Endodermal cell (in vitro differentiated cells): Measurements from ENCODE around the gene MFN2. TPM values are rescaled to one million over a fixed set of nuclear protein-coding genes. Genes with fewer than 3 reads are reported as not detected.

Experiments
- DNase-seq: peaks from one replicate; pipeline ENCODE4 v3.0.0-alpha.2; 2017
- H3K27ac ChIP-seq: 2 replicates; pipeline ENCODE4 v1.5.1; 2013; ENCODE audit warnings: mild to moderate bottlenecking, low read depth, low read length, moderate library complexity
- H3K27me3 ChIP-seq: 2 replicates; pipeline ENCODE4 v1.6.1; 2013; ENCODE audit warnings: mild to moderate bottlenecking, low read length, moderate library complexity; ENCODE audit not compliant: insufficient read depth, control insufficient read depth, poor library complexity, severe bottlenecking
- H3K36me3 ChIP-seq: 2 replicates; pipeline ENCODE4 v1.7.0; 2013; ENCODE audit warnings: mild to moderate bottlenecking, low read length, moderate library complexity; ENCODE audit not compliant: control insufficient read depth, insufficient read depth
- H3K4me1 ChIP-seq: one replicate; pipeline ENCODE4 v1.7.0; 2013; ENCODE audit warnings: low read length; ENCODE audit not compliant: control insufficient read depth, insufficient read depth
- H3K4me3 ChIP-seq: 2 replicates; pipeline ENCODE4 v1.5.1; 2013; ENCODE audit warnings: mild to moderate bottlenecking, low read length, moderate library complexity
- H3K9ac ChIP-seq: 2 replicates; pipeline ENCODE4 v1.6.1; 2013; ENCODE audit warnings: mild to moderate bottlenecking, low read length, moderate library complexity; ENCODE audit not compliant: poor library complexity, severe bottlenecking; ENCODE audit errors: extremely low read depth
- H3K9me3 ChIP-seq: 2 replicates; pipeline ENCODE4 v1.6.1; 2013; ENCODE audit warnings: mild to moderate bottlenecking, low read length, moderate library complexity; ENCODE audit not compliant: control insufficient read depth
- H3K27ac Mint-ChIP-seq: 2 replicates; pipeline ENCODE4 v1.8.0; 2020; ENCODE audit warnings: mixed read lengths
- H3K27me3 Mint-ChIP-seq: 2 replicates; pipeline ENCODE4 v1.8.0; 2021; ENCODE audit warnings: mild to moderate bottlenecking, mixed read lengths; ENCODE audit not compliant: insufficient read depth
- H3K36me3 Mint-ChIP-seq: 2 replicates; pipeline ENCODE4 v1.8.0; 2020; ENCODE audit warnings: low read depth, mixed read lengths
- H3K4me1 Mint-ChIP-seq: 2 replicates; pipeline ENCODE4 v1.8.0; 2020; ENCODE audit warnings: mixed read lengths
- H3K4me3 Mint-ChIP-seq: 2 replicates; pipeline ENCODE4 v1.8.0; 2020; ENCODE audit warnings: mild to moderate bottlenecking, moderate library complexity, mixed read lengths
- H3K9me3 Mint-ChIP-seq: 2 replicates; pipeline ENCODE4 v1.8.0; 2020; ENCODE audit warnings: mild to moderate bottlenecking, mixed read lengths
- WGBS, 2 experiments: methylation state at CpG; one replicate each; pipeline versions ENCODE4 v1.1.5 to v1.1.7; 2013; ENCODE audit warnings: missing lambda C conversion rate in 2 of 2, mixed read lengths in 1 of 2; ENCODE audit not compliant: insufficient coverage in 1 of 2, insufficient read length in 1 of 2; 5-methylcytosine and 5-hydroxymethylcytosine counted together
- total RNA-seq, 2 donors: library from RNA; stranded (reverse); fragmentation: NEBNext Ultra II Directional in 1 of 2; extraction: Animal tissue kit (Norgen Biotek cat#: 25700) in 1 of 2; gene quantifications; 2 replicates in 1 of 2; 3 replicates in 1 of 2; pipeline ENCODE4 v1.2.1, GENCODE V29; 2021
- TF ChIP-seq, protein P1 (sequence below): fragments of 200-600 bp; sonication (generic); conservative IDR thresholded peaks from 2 replicates; pipeline ENCODE4 v1.5.0; 2021; ENCODE audit warnings: antibody characterized with exemption, mild to moderate bottlenecking

The MFN2 gene
- total RNA-seq, 2 donors from 2014 or later, result 41.7 to 56.3 TPM

DNA sequence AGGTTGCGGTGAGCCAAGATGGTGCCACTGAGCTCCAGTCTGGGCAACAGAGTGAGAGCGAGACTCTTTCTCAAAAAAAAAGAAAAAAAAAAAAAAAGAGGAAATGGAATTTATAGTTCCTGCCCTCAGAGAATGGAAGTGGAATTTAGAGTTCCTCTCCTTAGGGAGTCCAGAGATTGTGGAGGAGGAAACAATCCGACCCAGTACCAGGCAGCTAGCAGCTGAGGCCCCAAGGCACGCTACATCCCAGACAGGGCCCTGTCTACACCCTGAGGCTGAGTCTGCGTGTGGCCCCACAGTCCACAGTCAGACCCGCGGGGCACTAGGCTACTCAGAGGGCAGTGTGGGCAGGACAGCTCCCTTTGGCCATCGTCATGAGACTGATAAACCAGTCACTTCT, 1.9 kb upstream of the MFN2 start:
- no peak overlapping the region for H3K4me3 ChIP-seq
- Mint-ChIP-seq H3K4me1 (peaks cover 16% of the 10 kb centered on the region), H3K27me3 (no peaks in the 10 kb centered on the region), H3K4me3 (no peak overlapping the region), H3K9me3 (no peaks in the 10 kb centered on the region), H3K36me3 (peaks cover 25% of the 10 kb centered on the region), H3K27ac (no peak overlapping the region)
- WGBS, 2 experiments, result 96 to 98% methylated on average over 6 to 8 of the region's 8 CpGs
- DNase-seq, result no peak
- H3K27me3 ChIP-seq, result no peaks in the 10 kb centered on the region
- H3K27ac ChIP-seq, result no peak overlapping the region
- no peak overlapping the region for H3K9ac ChIP-seq
- H3K9me3 ChIP-seq, result no peaks in the 10 kb centered on the region
- TF ChIP-seq, protein P1, sequence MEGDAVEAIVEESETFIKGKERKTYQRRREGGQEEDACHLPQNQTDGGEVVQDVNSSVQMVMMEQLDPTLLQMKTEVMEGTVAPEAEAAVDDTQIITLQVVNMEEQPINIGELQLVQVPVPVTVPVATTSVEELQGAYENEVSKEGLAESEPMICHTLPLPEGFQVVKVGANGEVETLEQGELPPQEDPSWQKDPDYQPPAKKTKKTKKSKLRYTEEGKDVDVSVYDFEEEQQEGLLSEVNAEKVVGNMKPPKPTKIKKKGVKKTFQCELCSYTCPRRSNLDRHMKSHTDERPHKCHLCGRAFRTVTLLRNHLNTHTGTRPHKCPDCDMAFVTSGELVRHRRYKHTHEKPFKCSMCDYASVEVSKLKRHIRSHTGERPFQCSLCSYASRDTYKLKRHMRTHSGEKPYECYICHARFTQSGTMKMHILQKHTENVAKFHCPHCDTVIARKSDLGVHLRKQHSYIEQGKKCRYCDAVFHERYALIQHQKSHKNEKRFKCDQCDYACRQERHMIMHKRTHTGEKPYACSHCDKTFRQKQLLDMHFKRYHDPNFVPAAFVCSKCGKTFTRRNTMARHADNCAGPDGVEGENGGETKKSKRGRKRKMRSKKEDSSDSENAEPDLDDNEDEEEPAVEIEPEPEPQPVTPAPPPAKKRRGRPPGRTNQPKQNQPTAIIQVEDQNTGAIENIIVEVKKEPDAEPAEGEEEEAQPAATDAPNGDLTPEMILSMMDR, result no peak
- H3K36me3 ChIP-seq, result peaks cover 28% of the 10 kb centered on the region
- H3K4me1 ChIP-seq, result no peaks in the 10 kb centered on the region

DNA sequence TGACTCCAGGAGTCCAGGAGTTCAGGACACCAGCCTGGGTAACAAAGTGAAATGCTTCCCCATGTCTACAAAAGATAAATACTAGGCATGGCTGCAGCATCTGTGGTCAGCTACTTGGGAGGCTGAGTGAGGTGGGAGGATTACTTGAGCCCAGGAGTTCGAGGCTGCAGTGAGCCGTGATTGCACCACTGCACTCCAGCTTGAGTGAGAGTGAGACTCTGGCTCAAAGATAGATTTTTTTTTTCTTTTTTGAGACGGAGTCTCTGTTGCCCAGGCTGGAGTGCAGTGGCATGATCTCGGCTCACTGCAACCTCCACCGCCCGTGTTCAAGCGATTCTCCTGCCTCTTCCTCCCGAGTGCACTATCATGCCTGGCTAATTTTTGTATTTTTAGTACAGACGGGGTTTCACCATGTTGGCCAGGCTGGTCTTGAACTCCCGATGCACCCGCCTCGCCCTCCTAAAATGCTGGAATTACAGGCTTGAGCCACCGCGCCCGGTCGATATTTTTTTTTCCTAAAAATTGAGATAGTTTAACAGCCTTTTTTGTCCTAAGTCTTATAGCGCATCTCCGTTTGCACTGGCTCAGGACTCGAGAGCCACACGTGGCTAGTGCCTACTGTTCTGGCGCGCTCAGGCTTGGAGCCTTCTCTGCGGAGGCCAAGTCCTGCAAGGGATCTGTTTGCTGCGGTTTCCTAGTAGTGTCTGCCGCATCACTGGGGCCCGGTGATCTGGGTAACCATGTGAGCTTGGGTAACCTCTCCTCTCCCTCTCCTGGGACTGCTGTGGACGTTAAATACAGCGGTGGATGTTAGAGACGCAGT, 1.0 kb upstream of the MFN2 start:
- Mint-ChIP-seq H3K27me3 (no peaks in the 10 kb centered on the region), H3K4me3 (peak overlapping the region; percentile 96), H3K9me3 (no peaks in the 10 kb centered on the region), H3K4me1 (peaks cover 16% of the 10 kb centered on the region), H3K27ac (peak overlapping the region; percentile 79), H3K36me3 (peaks cover 31% of the 10 kb centered on the region)
- WGBS, 2 experiments, result 64 to 68% methylated on average over 28 to 29 of the region's 29 CpGs
- TF ChIP-seq, protein P1, result no peak
- Histone ChIP-seq H3K27me3 (no peaks in the 10 kb centered on the region), H3K9ac (peak overlapping the region; percentile 35), H3K27ac (peak overlapping the region; percentile 83), H3K36me3 (peaks cover 33% of the 10 kb centered on the region), H3K4me1 (no peaks in the 10 kb centered on the region), H3K9me3 (no peaks in the 10 kb centered on the region), H3K4me3 (peak overlapping the region; percentile 80)
- no peak for DNase-seq

DNA sequence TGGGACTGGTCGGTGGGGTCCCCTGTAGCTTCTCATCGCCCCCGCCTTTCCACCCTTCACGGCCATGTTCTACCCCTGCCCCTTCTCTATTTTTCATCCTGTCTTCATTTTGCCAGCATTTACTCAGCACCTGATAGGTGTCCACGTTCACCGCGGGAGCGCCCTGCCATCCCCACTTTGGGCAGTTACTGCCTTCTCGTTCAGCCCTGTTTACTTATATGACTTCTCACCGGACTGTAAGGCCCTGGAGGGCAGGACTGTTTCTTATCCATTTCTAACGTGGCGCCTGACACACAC, 380 bp downstream of the MFN2 start:
- Histone ChIP-seq H3K27ac (peak overlapping the region; percentile 54), H3K9me3 (no peaks in the 10 kb centered on the region), H3K27me3 (no peaks in the 10 kb centered on the region), H3K4me3 (peak overlapping the region; percentile 91), H3K9ac (peak overlapping the region; percentile 86), H3K4me1 (no peaks in the 10 kb centered on the region), H3K36me3 (peaks cover 33% of the 10 kb centered on the region)
- Mint-ChIP-seq H3K9me3 (no peaks in the 10 kb centered on the region), H3K4me1 (peaks cover 16% of the 10 kb centered on the region), H3K4me3 (peak overlapping the region; percentile 96), H3K27ac (peak overlapping the region; percentile 99), H3K36me3 (peaks cover 30% of the 10 kb centered on the region), H3K27me3 (no peaks in the 10 kb centered on the region)
- 0 to 1% methylated on average over 12 of the region's 12 CpGs for WGBS, 2 experiments
- no peak for DNase-seq
- TF ChIP-seq, protein P1, result no peak
